ENCODE measurements around the gene ZNF236.

Gene ZNF236

DNA sequence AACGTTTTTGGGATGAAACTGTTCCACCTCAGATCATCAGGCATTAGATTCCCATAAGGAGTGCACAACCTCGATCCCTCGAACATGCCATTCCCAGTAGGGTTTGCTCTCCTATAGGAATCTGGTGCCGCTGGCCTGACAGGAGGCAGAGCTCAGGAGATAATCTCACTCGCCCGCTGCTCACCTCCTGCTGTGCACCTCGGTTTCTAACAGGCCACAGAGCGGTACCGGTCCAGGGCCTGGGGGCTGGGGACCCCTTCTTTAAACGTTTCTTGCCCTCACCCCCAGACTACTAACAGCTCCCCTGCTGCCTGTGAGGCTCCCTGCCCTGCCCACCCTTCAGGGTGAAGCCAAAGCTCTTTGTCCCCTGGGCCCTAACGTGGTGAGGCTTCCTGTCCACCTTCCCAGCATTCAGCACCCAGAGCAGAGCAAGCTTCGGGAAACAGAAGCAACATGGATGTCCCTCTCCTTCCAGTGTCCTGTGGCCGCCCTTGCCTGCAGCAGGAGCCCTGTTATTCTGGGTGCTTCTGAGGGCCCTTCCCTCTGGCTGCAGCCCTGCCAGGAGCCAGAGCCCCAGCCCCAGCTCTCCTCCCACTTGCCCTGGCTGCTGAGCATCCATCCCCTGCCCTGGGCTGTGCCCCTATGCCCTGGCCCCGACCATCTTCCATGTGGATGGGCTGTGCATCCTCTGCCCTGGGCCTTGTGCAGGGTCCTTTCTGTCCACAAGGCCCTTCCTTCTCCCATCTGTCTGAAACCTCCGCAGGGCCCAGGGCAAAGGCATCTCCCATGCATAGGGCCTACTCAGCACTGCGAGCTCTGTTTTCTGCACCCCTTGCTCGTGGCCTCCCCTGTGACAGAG, 170.1 kb downstream of the ZNF236 start:
- no peak for DNase-seq

DNA sequence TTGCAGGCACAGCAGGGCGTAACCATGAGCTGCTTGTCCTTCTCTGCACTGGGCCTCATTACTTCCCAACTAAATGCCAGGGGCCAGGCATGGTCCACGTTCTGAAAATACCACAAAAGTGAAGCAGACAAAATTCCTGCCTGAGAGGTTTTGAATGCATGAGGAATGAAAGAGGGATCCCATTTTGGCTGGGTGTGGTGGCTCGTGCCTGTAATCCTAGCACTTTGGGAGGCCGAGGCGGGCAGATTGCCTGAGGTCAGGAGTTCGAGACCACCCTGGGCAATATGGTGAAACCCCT, 170.7 kb downstream of the ZNF236 start:
- DNase-seq = no peak

DNA sequence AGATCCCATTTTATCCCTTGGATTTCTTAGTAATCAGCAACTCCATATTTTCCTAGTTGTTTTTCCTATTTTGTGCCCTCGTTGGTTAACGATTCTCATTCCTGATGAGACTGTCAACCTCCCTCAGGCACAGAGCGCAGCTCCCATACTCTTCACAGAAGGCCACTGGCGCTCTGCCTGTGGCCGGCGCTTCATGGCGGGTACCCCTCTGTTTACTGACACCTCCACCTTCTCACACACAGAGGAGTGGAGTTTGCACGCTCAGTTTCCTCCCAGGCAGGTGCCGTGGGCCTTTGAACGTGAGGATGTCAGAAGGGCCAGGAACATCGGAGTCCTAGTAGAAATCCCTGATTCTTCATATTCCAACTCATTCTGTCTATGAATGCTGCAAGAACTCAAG, 171.2 kb downstream of the ZNF236 start:
- no peak for DNase-seq

DNA sequence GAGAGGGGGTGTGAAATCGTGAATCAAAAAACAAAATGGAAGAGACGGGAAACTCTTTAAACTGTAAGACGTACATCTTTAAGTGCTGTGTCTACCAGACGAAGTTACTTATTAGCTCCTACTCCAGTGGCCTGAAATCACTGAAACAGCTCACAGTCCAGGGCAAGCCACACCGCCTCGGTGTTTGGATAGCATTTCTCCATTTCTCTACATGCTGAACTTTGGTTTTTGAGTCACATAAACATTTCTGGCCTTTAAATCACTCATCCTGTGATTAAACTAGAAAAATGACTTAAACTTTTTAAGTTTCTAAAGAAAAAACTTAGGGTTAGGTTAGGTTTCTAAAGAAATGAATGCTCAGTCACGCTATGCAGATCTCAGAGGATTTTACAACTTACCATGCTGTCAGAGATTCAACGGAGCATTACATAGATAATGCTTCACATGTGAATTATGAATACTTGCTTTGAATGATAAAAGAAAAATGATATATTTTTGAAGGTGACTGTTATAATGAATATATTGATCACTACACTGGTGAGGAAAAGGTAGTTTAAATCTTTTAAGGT, 171.8 kb downstream of the ZNF236 start:
- DNase-seq = no peak

DNA sequence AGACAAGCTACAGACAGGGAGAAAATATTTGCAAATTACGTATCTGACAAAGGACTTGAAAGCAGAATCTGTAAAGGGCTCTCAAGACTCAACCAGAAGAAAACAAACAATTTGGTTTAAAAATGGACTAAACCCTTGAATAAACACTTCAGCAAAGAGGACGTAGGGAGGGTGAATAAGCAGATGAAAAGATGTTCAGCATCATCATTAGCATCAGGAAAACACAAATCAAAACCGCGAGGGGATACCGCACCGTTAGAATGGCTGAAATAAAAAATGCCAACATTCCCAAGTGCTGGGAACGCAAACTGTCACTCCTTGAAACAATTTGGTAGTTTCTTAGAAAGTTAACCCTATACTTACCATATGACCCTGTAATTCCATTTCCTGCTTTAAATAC, 173.5 kb downstream of the ZNF236 start:
- no peak for DNase-seq

DNA sequence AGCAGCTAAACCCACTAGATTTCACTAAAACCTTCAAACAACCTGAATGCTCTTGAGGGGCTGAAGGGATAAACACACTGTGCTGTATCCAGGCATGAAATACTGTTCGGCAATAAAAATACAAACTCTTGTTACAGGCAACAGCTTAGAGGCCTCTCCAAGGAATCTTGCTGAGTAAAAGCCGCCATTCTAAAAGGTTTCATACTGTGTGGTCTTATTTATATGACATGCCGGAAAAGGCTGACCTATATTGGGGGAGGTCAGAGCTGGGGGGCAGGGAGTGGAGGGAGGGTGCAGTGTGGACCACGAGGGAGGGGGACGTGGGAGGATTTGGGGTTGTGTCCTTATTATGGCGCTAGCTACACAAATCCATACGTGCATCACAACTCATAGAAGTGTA, 174.1 kb downstream of the ZNF236 start:
- no peak for DNase-seq

DNA sequence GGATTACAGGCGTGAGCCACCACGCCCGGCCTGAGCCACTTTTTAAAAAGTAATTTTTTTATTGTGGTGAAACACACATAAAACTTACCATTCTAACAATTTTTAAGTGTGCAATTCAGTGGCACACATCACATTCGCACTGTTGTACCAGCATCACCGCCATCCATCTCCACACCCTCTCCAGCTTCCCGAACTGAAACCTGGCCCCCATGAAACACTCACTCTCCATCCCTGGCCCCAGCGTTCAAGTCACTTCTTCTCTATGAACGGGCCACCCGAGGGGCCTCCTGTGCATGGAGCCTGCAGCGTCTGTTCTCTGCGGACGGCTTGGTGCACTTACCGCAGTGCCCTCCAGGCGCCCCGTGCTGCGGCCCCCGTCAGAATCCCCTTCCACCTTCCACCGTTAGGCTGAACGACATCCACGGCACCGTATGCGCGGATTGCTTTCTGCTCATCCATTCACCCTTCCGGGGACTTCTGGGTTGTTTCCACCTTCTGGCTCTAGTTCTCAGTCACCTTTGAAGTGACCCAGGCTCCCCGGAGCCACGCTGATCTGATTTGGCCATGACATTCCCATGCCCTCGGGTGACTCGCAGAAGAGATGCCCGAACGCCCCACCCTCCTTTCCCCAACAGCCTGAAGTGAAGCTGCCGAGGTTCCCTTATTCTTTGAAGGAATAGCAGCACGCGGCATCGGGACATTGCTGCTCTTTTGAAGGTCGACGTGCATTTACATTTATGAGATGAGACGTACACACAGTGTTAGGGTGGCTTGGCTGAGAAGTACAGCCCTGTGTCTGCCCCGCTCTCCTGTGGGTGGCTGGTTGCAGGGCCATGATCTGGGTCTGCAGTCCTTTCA, 175.8 kb downstream of the ZNF236 start:
- DNase-seq = no peak

DNA sequence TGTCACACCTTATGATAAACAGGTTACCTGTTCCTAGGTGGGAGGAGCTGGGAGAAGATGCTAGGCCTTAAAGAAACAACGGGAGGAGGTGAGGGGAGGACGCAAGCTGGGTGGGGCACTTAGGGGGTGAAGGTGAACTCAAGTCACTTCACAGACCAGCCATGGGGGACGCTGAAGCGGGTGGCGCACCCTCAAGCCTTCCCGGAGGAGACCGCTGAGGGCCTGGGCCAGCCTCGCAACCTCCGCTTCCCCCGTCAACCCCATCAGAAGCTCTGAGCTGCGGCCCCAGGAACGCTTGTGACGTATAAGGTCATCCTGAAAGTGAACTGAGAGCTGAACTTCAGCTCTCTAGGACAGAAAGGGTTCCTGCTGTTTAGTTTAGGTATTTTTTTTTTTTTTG, 176.7 kb downstream of the ZNF236 start:
- no peak for DNase-seq

DNA sequence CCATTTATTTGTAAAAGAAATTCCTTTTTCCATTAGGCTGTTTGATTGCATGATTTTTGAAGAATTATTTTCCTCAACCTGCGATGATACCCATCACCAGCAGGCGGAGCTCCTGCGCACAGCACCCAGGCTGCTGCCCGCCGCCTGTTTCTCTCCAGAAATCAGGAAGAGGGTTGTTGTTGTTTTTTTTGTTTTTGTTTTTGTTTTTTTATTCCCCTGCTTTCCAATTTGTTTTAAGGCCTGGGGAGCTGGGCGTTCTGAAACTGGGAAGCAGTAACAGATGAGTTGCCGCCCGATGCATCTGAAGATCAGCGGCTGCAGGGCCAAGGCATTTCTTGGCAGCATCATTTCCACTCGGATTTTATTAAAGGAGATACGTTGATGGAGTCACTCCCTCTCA, 178.2 kb downstream of the ZNF236 start:
- DNase-seq = peak; percentile 35

DNA sequence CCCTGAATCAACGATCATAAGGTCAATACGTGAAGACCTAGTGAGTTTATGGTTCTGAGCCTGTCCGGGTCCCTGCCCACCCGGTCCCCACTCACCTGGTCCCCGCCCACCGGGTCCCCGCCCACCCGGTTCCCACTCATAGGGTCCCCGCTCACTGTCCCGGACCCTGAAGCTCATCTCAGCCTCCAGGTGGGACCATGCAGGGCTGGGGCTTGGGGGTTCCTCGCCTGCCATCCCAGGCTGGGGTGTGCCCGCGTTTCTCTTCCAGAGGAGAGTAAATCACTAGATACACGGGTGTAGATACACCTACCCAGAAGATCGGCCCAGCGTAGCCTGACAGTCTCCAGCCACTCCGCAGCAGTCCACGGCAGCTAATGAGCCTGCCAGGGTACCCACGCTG, 178.7 kb downstream of the ZNF236 start:
- DNase-seq = no peak

DNA sequence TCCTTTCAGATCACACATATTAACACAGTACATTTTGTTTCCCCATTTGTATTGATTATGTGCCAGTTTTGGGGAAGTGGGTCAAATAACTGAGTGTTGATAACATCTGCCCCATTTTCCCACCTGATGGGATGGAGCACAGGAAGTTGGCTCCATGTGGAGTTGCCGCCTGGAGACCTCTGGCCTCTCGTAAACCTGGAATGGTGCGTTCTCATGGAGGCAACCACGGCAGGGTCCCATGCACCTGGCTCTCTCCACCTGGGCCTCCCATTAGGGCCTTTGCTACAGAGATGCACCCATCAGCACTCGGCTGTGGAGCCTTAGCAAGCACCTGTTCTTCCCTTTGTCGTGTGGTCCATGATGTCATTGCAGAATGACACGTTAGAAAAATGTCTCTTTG, 179.6 kb downstream of the ZNF236 start:
- no peak for DNase-seq

DNA sequence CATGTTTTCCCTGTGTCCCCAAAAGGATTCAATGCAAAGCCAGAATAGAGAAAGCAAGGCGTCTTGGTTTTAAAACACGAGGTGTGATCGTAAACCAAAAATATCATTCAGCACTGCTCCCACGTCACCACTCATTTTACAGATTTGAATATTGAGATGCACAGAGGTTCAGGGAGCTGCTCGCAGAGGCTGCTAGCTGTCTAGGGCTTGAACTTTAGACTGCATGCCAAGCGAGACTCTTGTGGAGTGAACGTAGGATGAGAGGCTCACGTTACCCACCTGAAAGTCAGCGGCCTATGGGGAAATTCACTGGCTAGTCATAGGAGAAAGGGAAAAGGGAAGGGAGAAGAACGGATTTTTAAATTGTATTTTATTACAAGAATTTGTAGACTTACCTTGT, 180.1 kb downstream of the ZNF236 start:
- DNase-seq = no peak

DNA sequence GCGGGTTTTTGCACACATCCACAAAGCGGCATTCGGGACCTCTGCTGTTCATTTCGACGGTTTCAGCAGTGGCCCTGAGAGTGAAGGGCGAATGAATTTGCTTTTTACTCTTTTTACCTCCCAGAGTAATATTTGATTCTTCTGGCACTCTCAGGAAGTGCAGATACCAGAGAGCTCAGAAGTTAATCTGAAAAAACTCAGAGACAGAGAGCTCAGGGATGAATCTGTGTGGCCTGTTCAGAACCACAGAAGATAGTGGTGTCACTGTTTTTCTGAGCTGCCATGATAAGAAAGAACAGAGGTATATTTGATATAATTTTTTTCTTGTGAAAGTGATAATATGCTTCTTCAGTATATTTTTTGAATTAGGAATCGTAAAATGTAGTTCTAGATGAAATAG, 181.0 kb downstream of the ZNF236 start:
- DNase-seq = no peak

DNA sequence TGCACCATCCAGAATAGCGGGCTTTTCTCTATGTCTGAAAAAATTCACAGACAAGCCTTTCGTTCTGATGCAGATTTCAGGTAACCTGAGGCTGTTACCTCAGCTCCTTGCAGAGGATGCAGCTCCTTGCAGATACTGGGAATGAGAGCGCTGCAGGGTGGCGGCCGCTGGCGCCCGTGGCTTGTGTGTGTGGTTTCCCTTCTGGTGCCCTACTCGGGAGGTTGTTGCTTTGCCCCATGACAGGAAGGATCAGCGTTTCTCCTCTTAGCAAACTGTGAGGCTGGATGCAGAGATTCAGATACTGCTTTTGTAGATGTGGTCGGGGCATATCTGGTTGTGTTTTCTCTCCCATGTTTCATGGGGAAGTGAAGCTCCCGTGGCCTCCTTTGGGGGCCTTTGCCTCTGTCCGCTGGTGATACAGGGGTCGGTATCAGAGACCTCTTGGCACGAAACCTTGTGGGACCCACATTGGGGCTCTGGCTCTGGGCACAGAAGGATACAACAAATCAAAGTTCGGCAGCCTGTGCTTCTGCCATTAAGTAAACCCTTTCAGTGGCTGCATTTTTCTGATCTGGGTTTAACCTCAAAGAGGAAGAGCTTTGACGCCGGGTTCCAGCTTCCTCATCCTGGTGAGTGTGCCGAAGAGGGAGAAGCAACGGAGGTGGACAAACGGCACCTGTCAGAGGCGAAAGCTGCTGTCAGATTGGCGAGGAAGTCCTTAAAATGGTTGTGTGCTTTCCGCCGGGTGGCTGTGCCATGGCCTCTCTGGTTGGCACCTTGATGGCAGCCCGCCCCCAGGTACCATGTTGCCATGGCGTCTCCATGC, 182.4 kb downstream of the ZNF236 start:
- DNase-seq = no peak

DNA sequence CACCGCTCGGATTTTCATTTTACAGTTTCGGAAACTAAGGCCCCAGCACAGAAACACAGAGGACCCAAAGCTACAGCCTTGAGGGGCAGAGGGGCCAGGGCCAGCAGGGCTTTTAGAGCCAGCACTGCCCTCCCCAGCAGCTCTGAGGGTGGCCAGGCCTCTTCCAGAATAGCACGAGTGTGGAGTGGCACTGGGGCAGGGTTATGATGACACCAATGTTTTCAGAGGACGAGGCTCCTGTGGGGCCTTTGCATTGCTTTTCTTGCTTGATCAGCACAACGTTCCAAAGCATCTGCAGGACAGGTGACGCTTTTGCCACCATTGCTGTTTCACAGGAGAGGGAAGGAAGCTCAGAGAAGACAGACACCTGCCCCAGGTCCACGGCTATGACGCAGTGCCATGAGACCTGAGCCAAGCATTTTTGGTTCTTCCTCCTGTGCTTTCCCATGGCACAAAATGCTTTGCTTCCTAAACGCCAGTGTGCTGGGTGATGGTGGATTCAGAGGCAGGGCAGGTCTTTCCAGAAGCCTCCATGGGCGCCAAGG, 183.4 kb downstream of the ZNF236 start:
- no peak for DNase-seq

DNA sequence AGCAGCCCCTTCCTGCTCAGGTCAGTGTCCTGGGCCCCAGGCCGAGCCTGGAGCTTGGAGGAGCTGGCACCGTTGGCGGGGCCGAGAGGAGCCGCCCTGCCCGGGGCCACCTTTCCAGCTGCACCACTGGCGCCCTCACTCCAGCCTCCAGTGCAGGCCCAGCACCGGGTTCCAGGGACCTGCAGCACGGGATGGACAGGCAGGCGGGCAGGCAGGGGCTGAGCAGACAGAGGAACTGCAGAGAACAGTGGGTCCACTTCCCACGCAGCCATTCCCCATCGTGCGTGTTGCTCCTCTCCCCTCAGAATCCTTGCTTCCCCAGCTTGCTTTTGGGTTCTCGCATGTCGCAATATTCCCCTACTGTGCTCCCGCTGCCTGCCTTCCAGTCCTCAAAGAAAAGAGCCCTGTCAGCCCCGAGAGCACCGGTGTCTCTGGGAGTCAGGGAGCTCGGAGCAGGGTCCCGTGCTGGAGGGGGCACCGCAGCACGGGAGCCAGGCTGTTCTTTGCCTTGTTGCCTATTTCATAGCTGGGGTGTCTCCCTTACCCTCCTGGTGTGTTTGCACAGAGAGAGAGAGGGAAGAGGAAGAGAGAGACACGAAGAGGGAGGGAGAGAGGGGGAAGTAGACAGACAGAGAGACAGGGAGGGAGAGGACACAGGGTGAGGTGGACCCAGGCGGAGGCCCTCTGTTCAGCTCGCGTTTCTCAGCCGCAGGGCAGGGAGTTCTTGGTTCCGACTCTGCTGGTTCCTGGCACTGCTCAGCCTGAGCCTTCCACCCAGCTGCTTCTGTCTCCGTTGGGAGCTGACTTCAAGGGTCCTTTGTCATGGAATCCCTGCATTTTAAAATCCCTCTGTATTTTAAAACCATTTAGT, 184.2 kb downstream of the ZNF236 start:
- DNase-seq = no peak

DNA sequence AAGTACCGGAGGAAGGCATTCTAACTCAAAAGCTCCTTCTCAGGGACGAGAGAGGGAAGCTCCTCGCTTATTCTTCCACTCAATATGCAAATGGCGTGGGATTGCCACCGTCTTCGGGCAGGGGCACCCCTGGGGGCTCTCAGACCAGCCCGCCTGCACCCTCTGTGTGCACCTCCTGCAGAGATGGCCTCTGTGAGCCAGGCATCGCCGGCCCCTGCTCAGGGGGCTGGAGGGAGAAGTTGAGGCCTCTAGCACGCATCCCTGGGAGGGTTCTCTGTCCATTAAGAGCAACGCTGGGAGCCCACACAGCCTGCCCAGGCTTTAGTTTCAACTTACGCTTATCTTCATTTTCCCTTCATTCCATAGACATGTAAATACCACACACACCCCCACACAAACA, 184.9 kb downstream of the ZNF236 start:
- DNase-seq = no peak

DNA sequence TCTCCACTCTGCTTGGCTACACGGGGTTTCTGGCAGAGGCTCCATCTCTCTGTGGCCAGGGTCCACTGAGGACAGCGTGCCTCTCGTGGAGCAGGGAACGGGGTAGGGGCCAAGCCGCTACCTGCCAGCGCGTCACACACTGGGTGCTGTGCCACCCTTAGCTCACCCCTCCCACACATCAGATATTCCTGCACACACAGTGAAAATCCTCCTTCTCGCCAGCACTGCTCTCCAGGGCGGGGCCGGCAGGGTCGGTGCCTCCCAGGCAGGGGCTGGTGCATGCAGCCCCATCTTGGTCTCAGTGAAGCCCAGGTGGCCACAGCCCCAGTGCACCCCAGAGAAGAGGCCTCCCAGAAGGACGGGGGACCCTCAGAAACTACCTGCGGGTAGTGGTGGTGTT, 185.6 kb downstream of the ZNF236 start:
- DNase-seq = no peak

DNA sequence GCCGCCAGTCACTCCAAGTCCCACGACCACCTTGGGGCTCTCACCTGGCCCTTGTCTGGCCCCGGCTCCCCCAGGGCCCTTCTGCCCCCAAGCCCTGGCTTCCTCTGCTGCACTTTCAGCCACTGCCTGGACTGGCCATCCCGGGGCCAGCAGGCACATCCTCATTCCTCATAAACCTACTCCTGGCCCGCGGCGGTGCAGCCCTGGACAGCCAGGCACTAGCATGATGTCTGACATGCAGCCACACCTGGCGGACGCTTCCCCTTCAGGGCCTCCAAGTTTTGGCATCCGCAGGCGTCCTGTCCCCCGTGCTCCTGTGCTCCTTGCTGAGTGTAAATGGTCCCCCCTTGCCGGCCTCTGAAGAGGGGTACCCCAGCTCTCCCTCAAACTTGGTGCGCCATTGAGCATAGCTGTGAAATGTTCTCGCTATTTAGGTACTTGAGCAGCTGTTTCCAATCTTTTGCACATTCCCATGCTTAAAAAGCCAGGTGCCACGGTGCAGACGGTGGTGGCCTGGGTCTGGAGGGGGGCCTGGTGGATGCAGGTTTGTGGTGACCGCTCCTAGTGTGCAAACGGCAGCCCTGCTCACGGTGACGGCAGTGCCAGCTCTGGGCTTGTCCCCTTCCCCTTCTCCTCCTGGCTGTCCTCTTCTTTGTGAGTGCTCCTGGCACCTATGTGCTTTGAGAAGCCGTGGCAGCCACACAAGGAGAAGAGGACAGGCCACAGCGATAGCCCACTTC, 186.4 kb downstream of the ZNF236 start:
- DNase-seq = no peak

DNA sequence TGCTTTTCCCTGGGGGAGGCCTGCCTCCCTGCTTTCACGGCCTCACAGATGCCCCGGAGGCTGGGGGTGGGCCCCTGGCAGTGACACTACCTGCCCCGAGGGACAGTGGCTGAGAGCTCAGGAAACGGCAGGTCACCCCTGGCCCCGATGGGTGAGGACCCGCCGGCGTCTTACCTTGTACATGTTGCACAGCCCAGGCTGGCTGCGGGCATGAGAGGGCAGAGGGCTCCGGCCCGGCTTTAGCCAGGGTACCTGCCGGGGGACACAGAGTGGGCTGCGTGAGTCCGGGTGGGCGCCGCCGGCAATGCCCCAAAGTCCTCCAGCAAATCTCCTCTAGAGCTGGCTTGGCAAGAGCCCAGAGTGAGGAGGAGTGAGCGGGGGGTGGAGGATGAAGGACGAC, 187.3 kb downstream of the ZNF236 start:
- no peak for DNase-seq

DNA sequence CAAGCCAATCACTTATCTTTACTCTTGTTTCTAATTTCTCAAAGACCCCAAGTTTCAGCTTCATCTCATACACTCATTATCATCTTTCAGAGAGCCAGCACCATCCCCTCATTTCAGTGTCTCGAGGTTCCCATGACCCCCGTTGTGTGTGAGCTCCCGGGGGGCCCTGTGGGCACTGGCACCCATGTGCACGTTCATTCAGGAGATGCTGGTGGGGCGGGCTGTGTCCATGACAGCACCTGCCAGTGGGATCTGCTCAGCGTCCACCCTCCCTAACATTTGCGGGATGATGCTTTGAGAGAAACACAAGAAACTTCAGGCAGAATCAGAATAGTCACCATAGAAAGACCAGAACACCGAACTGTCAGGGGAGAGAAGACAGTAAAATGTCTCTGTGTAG, 189.8 kb downstream of the ZNF236 start:
- DNase-seq = no peak
